DND-41 (cell line): ENCODE results near the gene CLOCK.

Experiments
- ATAC-seq: fragments of 200-7000 bp; cut with Tn5 transposase; 3 replicates; pipeline ENCODE4 v1.9.1; 2021; ENCODE audit warnings: low read depth; ENCODE audit not compliant: insufficient read depth
- DNase-seq: peaks from one replicate; pipeline ENCODE4 v3.0.0-alpha.2; 2020
- H2AFZ ChIP-seq: 2 replicates; pipeline ENCODE4 v1.6.0; 2012; ENCODE audit warnings: low read depth, low read length
- H3K27ac ChIP-seq: 2 replicates; pipeline ENCODE4 v1.5.1; 2012; ENCODE audit warnings: low read length, inconsistent platforms
- H3K27me3 ChIP-seq: fragments of 200-600 bp; sonication (generic); 2 replicates; pipeline ENCODE4 v1.6.0; 2012; ENCODE audit warnings: low read length, mild to moderate bottlenecking, inconsistent platforms; ENCODE audit not compliant: insufficient read depth, poor library complexity
- H3K36me3 ChIP-seq: 2 replicates; pipeline ENCODE4 v1.5.1; 2012; ENCODE audit warnings: low read length, inconsistent platforms; ENCODE audit not compliant: insufficient read depth
- H3K4me1 ChIP-seq: 2 replicates; pipeline ENCODE4 v1.5.1; 2012; ENCODE audit warnings: mild to moderate bottlenecking, low read length; ENCODE audit not compliant: insufficient read depth
- H3K4me2 ChIP-seq: 2 replicates; pipeline ENCODE4 v1.6.0; 2012; ENCODE audit warnings: mild to moderate bottlenecking, moderate library complexity, low read length, inconsistent platforms; ENCODE audit not compliant: insufficient read depth
- H3K4me3 ChIP-seq, 2 experiments: fragments of 200-600 bp in 1 of 2; shearing (Covaris generic) in 1 of 2; 2 replicates each; pipeline ENCODE4 v1.5.1; 2012 to 2016; ENCODE audit warnings: inconsistent platforms in 2 of 2, low read length in 2 of 2, mild to moderate bottlenecking in 2 of 2, low read depth in 1 of 2, moderate library complexity in 1 of 2
- H3K79me2 ChIP-seq: 2 replicates; pipeline ENCODE4 v1.6.0; 2012; ENCODE audit warnings: low read length, inconsistent platforms; ENCODE audit not compliant: insufficient read depth
- H3K9ac ChIP-seq: 2 replicates; pipeline ENCODE4 v1.6.0; 2012; ENCODE audit warnings: low read depth, mild to moderate bottlenecking, inconsistent platforms, low read length, moderate library complexity
- H3K9me3 ChIP-seq: 2 replicates; pipeline ENCODE4 v1.5.1; 2012; ENCODE audit warnings: low read length, moderate library complexity, mild to moderate bottlenecking, inconsistent platforms; ENCODE audit not compliant: insufficient read depth, severe bottlenecking
- H4K20me1 ChIP-seq: 2 replicates; pipeline ENCODE4 v1.6.0; 2012; ENCODE audit warnings: low read length; ENCODE audit not compliant: insufficient read depth
- EZH2 ChIP-seq: IDR thresholded peaks from 3 replicates; pipeline ENCODE4 v1.6.1; 2012; ENCODE audit warnings: borderline replicate concordance, low read depth, mild to moderate bottlenecking, moderate library complexity, low read length, inconsistent platforms; ENCODE audit not compliant: severe bottlenecking
- TF ChIP-seq, protein P1 (sequence below): IDR thresholded peaks from 2 replicates; pipeline ENCODE4 v1.5.1; 2012; ENCODE audit warnings: borderline replicate concordance, low read length, moderate library complexity, mild to moderate bottlenecking; ENCODE audit not compliant: poor library complexity, severe bottlenecking; ENCODE audit errors: extremely low read depth

CLOCK gene

GRCh38 chr4:55507612-55508011, 39.1 kb downstream of the CLOCK start:
- Histone ChIP-seq H4K20me1 (no peaks in the 10 kb centered on the region), H3K27ac (no peak overlapping the region), H3K4me1 (peaks cover 6% of the 10 kb centered on the region; the same call in 1 of the 2 replicates), H3K4me3 (no peak overlapping the region), H3K9me3 (no peaks in the 10 kb centered on the region), H2AFZ (no peak overlapping the region), H3K36me3 (peaks cover 17% of the 10 kb centered on the region; the same call in 1 of the 2 replicates), H3K9ac (no peak overlapping the region), H3K79me2 (no peaks in the 10 kb centered on the region), H3K27me3 (no peaks in the 10 kb centered on the region), H3K4me2 (no peak overlapping the region)
- TF ChIP-seq EZH2: no peak
- no peak for ATAC-seq
- no peak for DNase-seq

- Histone ChIP-seq H3K36me3 (peaks cover 12% of the 10 kb centered on the region; the same call in 1 of the 2 replicates), H3K4me1 (no peaks in the 10 kb centered on the region), H3K4me2 (no peak overlapping the region), H3K27ac (no peak overlapping the region), H2AFZ (no peak overlapping the region), H3K27me3 (no peaks in the 10 kb centered on the region), H3K79me2 (peaks cover 12% of the 10 kb centered on the region; the same call in 1 of the 2 replicates), H3K4me3 (no peak overlapping the region), H4K20me1 (no peaks in the 10 kb centered on the region), H3K9ac (no peak overlapping the region), H3K9me3 (no peaks in the 10 kb centered on the region)
- TF ChIP-seq EZH2: no peak
- TF ChIP-seq, protein P1, sequence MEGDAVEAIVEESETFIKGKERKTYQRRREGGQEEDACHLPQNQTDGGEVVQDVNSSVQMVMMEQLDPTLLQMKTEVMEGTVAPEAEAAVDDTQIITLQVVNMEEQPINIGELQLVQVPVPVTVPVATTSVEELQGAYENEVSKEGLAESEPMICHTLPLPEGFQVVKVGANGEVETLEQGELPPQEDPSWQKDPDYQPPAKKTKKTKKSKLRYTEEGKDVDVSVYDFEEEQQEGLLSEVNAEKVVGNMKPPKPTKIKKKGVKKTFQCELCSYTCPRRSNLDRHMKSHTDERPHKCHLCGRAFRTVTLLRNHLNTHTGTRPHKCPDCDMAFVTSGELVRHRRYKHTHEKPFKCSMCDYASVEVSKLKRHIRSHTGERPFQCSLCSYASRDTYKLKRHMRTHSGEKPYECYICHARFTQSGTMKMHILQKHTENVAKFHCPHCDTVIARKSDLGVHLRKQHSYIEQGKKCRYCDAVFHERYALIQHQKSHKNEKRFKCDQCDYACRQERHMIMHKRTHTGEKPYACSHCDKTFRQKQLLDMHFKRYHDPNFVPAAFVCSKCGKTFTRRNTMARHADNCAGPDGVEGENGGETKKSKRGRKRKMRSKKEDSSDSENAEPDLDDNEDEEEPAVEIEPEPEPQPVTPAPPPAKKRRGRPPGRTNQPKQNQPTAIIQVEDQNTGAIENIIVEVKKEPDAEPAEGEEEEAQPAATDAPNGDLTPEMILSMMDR: no peak
- no peak for ATAC-seq
- DNase-seq: no peak
Measured at GRCh38 chr4:55503169-55503568, 43.5 kb downstream of the CLOCK start.

DNA sequence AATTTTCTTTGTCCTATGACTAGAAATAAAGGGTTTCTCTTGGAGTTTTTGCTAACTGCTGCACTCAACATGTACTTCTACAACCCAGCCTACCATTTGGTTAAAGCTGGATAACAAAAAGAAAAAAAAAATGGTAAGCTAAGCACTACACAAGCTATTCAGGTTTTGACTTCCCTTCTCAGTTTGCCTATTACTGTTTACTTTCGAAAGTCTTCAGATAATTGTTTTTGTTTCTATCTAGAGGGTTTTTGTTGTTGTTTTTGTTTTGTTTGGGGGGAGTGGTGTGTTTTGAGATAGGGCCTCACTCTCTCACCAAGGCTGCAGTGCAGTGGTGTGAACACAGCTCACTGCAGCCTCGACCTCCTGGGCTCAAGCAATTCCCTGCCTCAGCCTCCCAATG, 46.6 kb downstream of the CLOCK start:
- Histone ChIP-seq H3K9me3 (no peaks in the 10 kb centered on the region), H4K20me1 (no peaks in the 10 kb centered on the region), H3K9ac (no peak overlapping the region), H2AFZ (no peak overlapping the region), H3K79me2 (peaks cover 23% of the 10 kb centered on the region), H3K27me3 (no peaks in the 10 kb centered on the region), H3K27ac (no peak overlapping the region), H3K4me3 (no peak overlapping the region), H3K4me1 (no peaks in the 10 kb centered on the region), H3K4me2 (no peak overlapping the region), H3K36me3 (peaks cover 3% of the 10 kb centered on the region; the same call in 1 of the 2 replicates)
- ATAC-seq: no peak
- no peak for TF ChIP-seq EZH2
- TF ChIP-seq, protein P1: no peak
- no peak for DNase-seq

- Histone ChIP-seq H3K9me3 (no peaks in the 10 kb centered on the region), H4K20me1 (no peaks in the 10 kb centered on the region), H2AFZ (no peak overlapping the region), H3K9ac (no peak overlapping the region), H3K27me3 (no peaks in the 10 kb centered on the region), H3K4me3 (no peak overlapping the region), H3K4me1 (no peaks in the 10 kb centered on the region), H3K79me2 (peaks cover 23% of the 10 kb centered on the region), H3K4me2 (no peak overlapping the region), H3K36me3 (peaks cover 3% of the 10 kb centered on the region; the same call in 1 of the 2 replicates), H3K27ac (no peak overlapping the region)
- TF ChIP-seq, protein P1: no peak
- ATAC-seq (no peak), DNase-seq (no peak)
Measured at GRCh38 chr4:55499495-55499894, 47.2 kb downstream of the CLOCK start.
